HCT116 (cell line): ENCODE data around the gene ACAN. TPM values are rescaled to one million over a fixed set of nuclear protein-coding genes. Genes with fewer than 3 reads are reported as not detected.

Source experiments
- ATAC-seq: fragments of 200-7000 bp; cut with Tn5 transposase; 2 replicates; pipeline ENCODE4 v1.9.1; 2020; ENCODE audit warnings: mild to moderate bottlenecking, moderate library complexity
- BruUV-seq: library from RNA; stranded (reverse); fragments of 400-500 nt; replicated peaks from 2 replicates; lab custom pipeline; 2021; lab: Mats Ljungman, UMichigan
- CTCF ChIA-PET: fragments of 300-600 bp; sonication (Branson Sonifier 250); formaldehyde crosslinking; loops from one replicate; lab custom pipeline; 2021; ENCODE audit warnings: antibody characterized with exemption; lab: Charles Lee
- POLR2A ChIA-PET: fragments of 300-600, 350-600 bp; sonication (Branson Sonifier 250); formaldehyde crosslinking; loops from one replicate; lab custom pipeline; 2021; ENCODE audit warnings: antibody characterized with exemption; lab: Charles Lee
- RAD21 ChIA-PET, 2 experiments: fragments of 300-600 bp; sonication (Branson Sonifier 250); formaldehyde crosslinking; loops; one replicate each; lab custom pipeline; 2023; ENCODE audit warnings: low total read pairs in 2 of 2; ENCODE audit not compliant: uncharacterized antibody in 2 of 2, unreplicated experiment in 2 of 2, low non-redundant PET in 1 of 2; lab: Charles Lee
- DNase-seq: peaks from one replicate; pipeline ENCODE4 v3.0.0-alpha.2; 2010; ENCODE audit warnings: low read depth, low spot score
- H2AFZ ChIP-seq: fragments of 200-600 bp; shearing (Covaris generic), sonication (generic); 2 replicates; pipeline ENCODE4 v1.6.1; 2017; ENCODE audit warnings: low read depth, mixed run types, mixed read lengths, antibody characterized with exemption, low read length; ENCODE audit not compliant: poor library complexity, severe bottlenecking
- H3K27ac ChIP-seq: 2 replicates; pipeline ENCODE4 v1.5.1; 2012; ENCODE audit warnings: low read depth, low read length
- H3K27me3 ChIP-seq: fragments of 200-600 bp; sonication (generic); 2 replicates; pipeline ENCODE4 v1.6.1; 2016; ENCODE audit warnings: mixed run types, low read length, mixed read lengths; ENCODE audit not compliant: insufficient read depth
- H3K36me3 ChIP-seq, 2 experiments: fragments of 200-500 bp in 1 of 2; fragments of 200-600 bp in 1 of 2; sonication (Bioruptor generic) in 1 of 2; sonication (generic) in 1 of 2; 2 replicates each; pipeline versions ENCODE4 v1.5.1 to v1.6.1; 2014 to 2016; ENCODE audit warnings: low read length in 2 of 2, inconsistent platforms in 1 of 2, mixed read lengths in 1 of 2, mixed run types in 1 of 2; ENCODE audit not compliant: insufficient read depth in 2 of 2, control insufficient read depth in 1 of 2
- H3K4me1 ChIP-seq, 2 experiments: fragments of 200-600 bp in 1 of 2; sonication (generic) in 1 of 2; 2 replicates each; pipeline versions ENCODE4 v1.5.1 to v1.6.1; 2012 to 2017; ENCODE audit warnings: low read length in 2 of 2, inconsistent platforms in 1 of 2, mild to moderate bottlenecking in 1 of 2, mixed read lengths in 1 of 2, mixed run types in 1 of 2, moderate library complexity in 1 of 2; ENCODE audit not compliant: insufficient read depth in 2 of 2, control insufficient read depth in 1 of 2
- H3K4me2 ChIP-seq: fragments of 200-600 bp; sonication (generic); 2 replicates; pipeline ENCODE4 v1.6.1; 2017; ENCODE audit warnings: mixed run types, low read length, mixed read lengths
- H3K4me3 ChIP-seq, 2 experiments: fragments of 200-600 bp in 1 of 2; sonication (generic) in 1 of 2; replicated peaks in 1 of 2; 2 replicates each; pipeline ENCODE4 v1.5.1; 2011 to 2016; ENCODE audit warnings: low read length in 2 of 2, control low read depth in 1 of 2, low read depth in 1 of 2, mild to moderate bottlenecking in 1 of 2, mixed read lengths in 1 of 2, mixed run types in 1 of 2
- H3K79me2 ChIP-seq: fragments of 200-600 bp; sonication (generic); 2 replicates; pipeline ENCODE4 v1.6.1; 2017; ENCODE audit warnings: mild to moderate bottlenecking, mixed run types, low read length, moderate library complexity, mixed read lengths; ENCODE audit not compliant: insufficient read depth
- H3K9ac ChIP-seq: fragments of 200-600 bp; sonication (generic); 2 replicates; pipeline ENCODE4 v1.6.1; 2016; ENCODE audit warnings: low read length, mixed read lengths
- H3K9me2 ChIP-seq: fragments of 200-600 bp; sonication (generic), shearing (Covaris generic); 2 replicates; pipeline ENCODE4 v1.6.1; 2017; ENCODE audit warnings: mixed run types, mild to moderate bottlenecking, moderate library complexity; ENCODE audit not compliant: insufficient read depth
- H3K9me3 ChIP-seq, 2 experiments: fragments of 200-500 bp in 1 of 2; fragments of 200-600 bp in 1 of 2; sonication (Bioruptor generic) in 1 of 2; sonication (generic) in 1 of 2; 2 replicates each; pipeline ENCODE4 v1.6.1; 2014 to 2017; ENCODE audit warnings: low read length in 2 of 2, mixed read lengths in 2 of 2, inconsistent platforms in 1 of 2, low read depth in 1 of 2, mild to moderate bottlenecking in 1 of 2, mixed run types in 1 of 2, moderate library complexity in 1 of 2; ENCODE audit not compliant: control insufficient read depth in 1 of 2, insufficient read depth in 1 of 2
- H4K20me1 ChIP-seq: fragments of 200-600 bp; sonication (generic), shearing (Covaris generic); 2 replicates; pipeline ENCODE4 v1.6.1; 2017; ENCODE audit warnings: mixed run types, mild to moderate bottlenecking, moderate library complexity; ENCODE audit not compliant: insufficient read depth
- ATF3 ChIP-seq: IDR thresholded peaks from 2 replicates; pipeline ENCODE4 v1.6.1; 2012
- CEBPB ChIP-seq: IDR thresholded peaks from 2 replicates; pipeline ENCODE4 v1.6.1; 2012; ENCODE audit warnings: low read depth
- CTCF ChIP-seq, 3 experiments: fragments of 200-600 bp in 1 of 3; sonication (generic) in 1 of 3; IDR thresholded peaks in 2 of 3; conservative IDR thresholded peaks in 1 of 3; 2 replicates each; pipeline ENCODE4 v1.5.1; 2012 to 2017; ENCODE audit warnings: low read depth in 2 of 3, low read length in 2 of 3, antibody characterized with exemption in 1 of 3, borderline replicate concordance in 1 of 3, control low read depth in 1 of 3, mild to moderate bottlenecking in 1 of 3, mixed read lengths in 1 of 3, mixed run types in 1 of 3, moderate library complexity in 1 of 3; ENCODE audit not compliant: insufficient read depth in 1 of 3
- ELF1 ChIP-seq: IDR thresholded peaks from 2 replicates; pipeline ENCODE4 v1.6.1; 2012; ENCODE audit warnings: low read depth, borderline replicate concordance
- EZH2phosphoT487 ChIP-seq: fragments of 200-600 bp; IDR thresholded peaks from 2 replicates; pipeline ENCODE4 v1.6.1; 2018; ENCODE audit warnings: antibody characterized with exemption, borderline replicate concordance
- FOSL1 ChIP-seq: IDR thresholded peaks from 2 replicates; pipeline ENCODE4 v1.6.1; 2012; ENCODE audit warnings: low read depth
- JUND ChIP-seq: IDR thresholded peaks from 2 replicates; pipeline ENCODE4 v1.6.1; 2012
- MAX ChIP-seq: IDR thresholded peaks from 2 replicates; pipeline ENCODE4 v1.6.1; 2012
- POLR2A ChIP-seq: IDR thresholded peaks from 2 replicates; pipeline ENCODE4 v1.7.0; 2011; ENCODE audit warnings: borderline replicate concordance; ENCODE audit not compliant: insufficient read depth, insufficient read length; ENCODE audit errors: extremely low read depth
- POLR2AphosphoS5 ChIP-seq: IDR thresholded peaks from 2 replicates; pipeline ENCODE4 v1.6.1; 2011; ENCODE audit warnings: mild to moderate bottlenecking, low read depth, low read length, moderate library complexity
- RAD21 ChIP-seq: IDR thresholded peaks from 2 replicates; pipeline ENCODE4 v1.6.1; 2012; ENCODE audit warnings: low read depth, mild to moderate bottlenecking
- SP1 ChIP-seq: IDR thresholded peaks from 2 replicates; pipeline ENCODE4 v1.6.1; 2012; ENCODE audit warnings: low read depth
- YY1 ChIP-seq: IDR thresholded peaks from 2 replicates; pipeline ENCODE4 v1.6.1; 2011; ENCODE audit warnings: low read length, low read depth, moderate library complexity, mild to moderate bottlenecking; ENCODE audit not compliant: insufficient replicate concordance; ENCODE audit errors: extremely low read depth
- ZBTB33 ChIP-seq: IDR thresholded peaks from 2 replicates; pipeline ENCODE4 v1.6.1; 2011; ENCODE audit warnings: mild to moderate bottlenecking, low read length, moderate library complexity; ENCODE audit not compliant: insufficient replicate concordance; ENCODE audit errors: extremely low read depth
- ZFX ChIP-seq: fragments of 450-650 bp; IDR thresholded peaks from 2 replicates; pipeline ENCODE4 v1.6.1; 2017
- intact Hi-C: fragments of 100-400 bp; cut with micrococcal nuclease; formaldehyde crosslinking; loops from 2 replicates; pipeline ENCODE4 v1.10.0; 2022
- total RNA-seq: library from RNA; stranded (reverse); gene quantifications from one replicate; pipeline ENCODE4 v1.2.1, GENCODE V29; 2021; ENCODE audit not compliant: unreplicated experiment

Gene ACAN
- total RNA-seq, 1 experiment from 2014 or later: not detected

GRCh38 chr15:88860212-88860611 is 57.0 kb downstream of the ACAN start:
- Histone ChIP-seq H3K4me3 (no peak overlapping the region), H4K20me1 (no peaks in the 10 kb centered on the region), H3K27ac (no peak overlapping the region), H3K4me2 (no peak overlapping the region), H2AFZ (no peak overlapping the region), H3K36me3 (no peaks in the 10 kb centered on the region), H3K27me3 (peaks cover 27% of the 10 kb centered on the region), H3K79me2 (no peaks in the 10 kb centered on the region), H3K9me2 (no peaks in the 10 kb centered on the region), H3K4me1 (no peaks in the 10 kb centered on the region), H3K9me3 (no peaks in the 10 kb centered on the region), H3K9ac (no peak overlapping the region)
- RAD21 ChIA-PET: no interaction called here
- DNase-seq (no peak), ATAC-seq (no peak)
- TF ChIP-seq CTCF (IDR thresholded peaks at IDR 0.05 in 2 of 3, conservative IDR thresholded peaks at IDR 0.05 in 1 of 3; ENCODE audit: borderline replicate concordance in 1 of 3, insufficient read depth in 1 of 3, low read depth in 2 of 3, low read length in 2 of 3): no peak
- TF ChIP-seq MAX: no peak
- no peak for TF ChIP-seq ZFX
- TF ChIP-seq ZBTB33: no peak
- TF ChIP-seq CEBPB: no peak
- TF ChIP-seq ELF1: no peak
- TF ChIP-seq ATF3: no peak
- TF ChIP-seq EZH2phosphoT487: no peak
- TF ChIP-seq JUND: no peak
- TF ChIP-seq YY1: no peak
- TF ChIP-seq POLR2A: no peak
- no peak for TF ChIP-seq SP1
- no peak for TF ChIP-seq POLR2AphosphoS5
- no peak for TF ChIP-seq FOSL1
- TF ChIP-seq RAD21: no peak
- CTCF ChIA-PET: no interaction called here
- intact Hi-C loops: no loop called here
- BruUV-seq: no TSS peak
- POLR2A ChIA-PET: no interaction called here
